GM12878 (cell line): ENCODE measurements around the gene RDH5.

Experiments
- CEBPZ ChIP-seq: fragments of 150-350 bp; IDR thresholded peaks from 2 replicates; pipeline ENCODE4 v1.6.1; 2016; ENCODE audit warnings: low read depth, low read length
- EP300 ChIP-seq, 2 experiments: fragments of 150-350 bp in 1 of 2; IDR thresholded peaks; 2 replicates each; pipeline ENCODE4 v1.6.1; 2011 to 2012; ENCODE audit warnings: low read depth in 2 of 2, low read length in 2 of 2, borderline replicate concordance in 1 of 2, improper control_type of control experiment in 1 of 2, inconsistent platforms in 1 of 2; ENCODE audit not compliant: control insufficient read depth in 1 of 2
- EZH2 ChIP-seq: IDR thresholded peaks from 2 replicates; pipeline ENCODE4 v1.6.1; 2012; ENCODE audit warnings: low read depth, mild to moderate bottlenecking, control low read depth, inconsistent platforms, low read length, borderline replicate concordance; ENCODE audit not compliant: control insufficient read depth
- IKZF1 ChIP-seq: fragments of 450-650 bp; conservative IDR thresholded peaks from 2 replicates; pipeline ENCODE4 v1.6.1; 2017; ENCODE audit warnings: antibody characterized with exemption, mild to moderate bottlenecking
- RCOR1 ChIP-seq: conservative IDR thresholded peaks from 2 replicates; pipeline ENCODE4 v1.6.1; 2012; ENCODE audit warnings: low read depth, low read length, improper control_type of control experiment
- SREBF1 ChIP-seq: IDR thresholded peaks from 2 replicates; pipeline ENCODE4 v1.6.1; 2012; ENCODE audit warnings: mild to moderate bottlenecking, low read length
- SREBF2 ChIP-seq: IDR thresholded peaks from 2 replicates; pipeline ENCODE4 v1.6.1; 2012; ENCODE audit warnings: mild to moderate bottlenecking, low read length
- SRF ChIP-seq, 2 experiments: IDR thresholded peaks; 2 replicates each; pipeline ENCODE4 v1.6.1; 2011; ENCODE audit warnings: low read depth in 2 of 2, low read length in 2 of 2, mild to moderate bottlenecking in 1 of 2, moderate library complexity in 1 of 2
- STAT1 ChIP-seq: fragments of 450-650 bp; conservative IDR thresholded peaks from 2 replicates; pipeline ENCODE4 v1.6.1; 2014; ENCODE audit warnings: antibody characterized with exemption, mild to moderate bottlenecking
- ZNF24 ChIP-seq: fragments of 450-650 bp; IDR thresholded peaks from 2 replicates; pipeline ENCODE4 v1.6.1; 2017; ENCODE audit warnings: antibody characterized with exemption, mild to moderate bottlenecking
- TF ChIP-seq, protein P1 (sequence below), 3 experiments: IDR thresholded peaks in 2 of 3; conservative IDR thresholded peaks in 1 of 3; 2 replicates each; pipeline ENCODE4 v1.5.1; 2011; ENCODE audit warnings: low read depth in 3 of 3, low read length in 3 of 3, mild to moderate bottlenecking in 3 of 3, control low read depth in 2 of 3, moderate library complexity in 2 of 3, inconsistent platforms in 1 of 3, mixed read lengths in 1 of 3; ENCODE audit not compliant: control insufficient read depth in 2 of 3, insufficient read depth in 1 of 3; ENCODE audit errors: extremely low read depth in 1 of 3
- TF ChIP-seq, protein P2 (sequence below): IDR thresholded peaks from 2 replicates; pipeline ENCODE4 v1.6.1; 2011; ENCODE audit warnings: low read depth, low read length, improper control_type of control experiment, borderline replicate concordance
- TF ChIP-seq, protein P3 (sequence below): fragments of 450-650 bp; IDR thresholded peaks from 2 replicates; pipeline ENCODE4 v1.6.1; 2016; ENCODE audit warnings: mild to moderate bottlenecking

DNA sequence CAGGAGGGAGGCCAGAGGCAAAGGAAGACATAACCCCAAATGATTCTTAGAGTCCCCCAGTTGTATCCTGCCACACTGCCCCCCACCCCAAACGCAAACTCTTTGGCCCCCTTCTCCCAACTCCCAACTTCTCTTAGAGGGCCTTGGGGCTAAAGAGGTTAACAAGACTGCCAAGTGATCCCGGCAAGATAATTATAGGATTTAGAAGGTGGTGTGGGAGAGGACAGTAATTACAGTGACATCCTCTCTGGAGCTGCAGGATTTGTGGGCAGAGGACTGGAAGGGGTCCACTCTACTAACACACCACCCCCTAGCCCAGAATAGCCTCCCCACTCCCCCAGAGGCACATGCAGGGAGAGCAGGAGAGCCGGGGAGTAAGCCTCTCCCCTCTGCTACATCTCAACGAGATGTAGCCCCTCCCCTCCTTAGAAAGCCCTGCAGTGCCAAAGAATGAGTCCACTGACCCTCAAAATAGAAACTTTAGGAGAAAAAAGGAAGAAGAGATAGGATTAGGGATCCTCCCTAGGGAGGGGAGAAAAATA, 17.5 kb downstream of the RDH5 start:
- TF ChIP-seq SREBF1 = no peak
- no peak for TF ChIP-seq IKZF1
- TF ChIP-seq EZH2 = no peak
- TF ChIP-seq, protein P1, sequence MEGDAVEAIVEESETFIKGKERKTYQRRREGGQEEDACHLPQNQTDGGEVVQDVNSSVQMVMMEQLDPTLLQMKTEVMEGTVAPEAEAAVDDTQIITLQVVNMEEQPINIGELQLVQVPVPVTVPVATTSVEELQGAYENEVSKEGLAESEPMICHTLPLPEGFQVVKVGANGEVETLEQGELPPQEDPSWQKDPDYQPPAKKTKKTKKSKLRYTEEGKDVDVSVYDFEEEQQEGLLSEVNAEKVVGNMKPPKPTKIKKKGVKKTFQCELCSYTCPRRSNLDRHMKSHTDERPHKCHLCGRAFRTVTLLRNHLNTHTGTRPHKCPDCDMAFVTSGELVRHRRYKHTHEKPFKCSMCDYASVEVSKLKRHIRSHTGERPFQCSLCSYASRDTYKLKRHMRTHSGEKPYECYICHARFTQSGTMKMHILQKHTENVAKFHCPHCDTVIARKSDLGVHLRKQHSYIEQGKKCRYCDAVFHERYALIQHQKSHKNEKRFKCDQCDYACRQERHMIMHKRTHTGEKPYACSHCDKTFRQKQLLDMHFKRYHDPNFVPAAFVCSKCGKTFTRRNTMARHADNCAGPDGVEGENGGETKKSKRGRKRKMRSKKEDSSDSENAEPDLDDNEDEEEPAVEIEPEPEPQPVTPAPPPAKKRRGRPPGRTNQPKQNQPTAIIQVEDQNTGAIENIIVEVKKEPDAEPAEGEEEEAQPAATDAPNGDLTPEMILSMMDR (IDR thresholded peaks at IDR 0.05 in 2 of 3, conservative IDR thresholded peaks at IDR 0.05 in 1 of 3; ENCODE audit: control insufficient read depth in 2 of 3, extremely low read depth in 1 of 3, insufficient read depth in 1 of 3, low read depth in 3 of 3, low read length in 3 of 3) = no peak
- TF ChIP-seq STAT1 = no peak
- TF ChIP-seq, protein P2, sequence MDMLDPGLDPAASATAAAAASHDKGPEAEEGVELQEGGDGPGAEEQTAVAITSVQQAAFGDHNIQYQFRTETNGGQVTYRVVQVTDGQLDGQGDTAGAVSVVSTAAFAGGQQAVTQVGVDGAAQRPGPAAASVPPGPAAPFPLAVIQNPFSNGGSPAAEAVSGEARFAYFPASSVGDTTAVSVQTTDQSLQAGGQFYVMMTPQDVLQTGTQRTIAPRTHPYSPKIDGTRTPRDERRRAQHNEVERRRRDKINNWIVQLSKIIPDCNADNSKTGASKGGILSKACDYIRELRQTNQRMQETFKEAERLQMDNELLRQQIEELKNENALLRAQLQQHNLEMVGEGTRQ = no peak
- no peak for TF ChIP-seq ZNF24
- no peak for TF ChIP-seq EP300 (IDR thresholded peaks at IDR 0.05; ENCODE audit: borderline replicate concordance in 1 of 2, control insufficient read depth in 1 of 2, low read depth in 2 of 2, low read length in 2 of 2)
- TF ChIP-seq CEBPZ = no peak
- no peak for TF ChIP-seq SREBF2
- no peak for TF ChIP-seq SRF (IDR thresholded peaks at IDR 0.05; ENCODE audit: low read depth in 2 of 2, low read length in 2 of 2)
- TF ChIP-seq RCOR1 = no peak
- TF ChIP-seq, protein P3, sequence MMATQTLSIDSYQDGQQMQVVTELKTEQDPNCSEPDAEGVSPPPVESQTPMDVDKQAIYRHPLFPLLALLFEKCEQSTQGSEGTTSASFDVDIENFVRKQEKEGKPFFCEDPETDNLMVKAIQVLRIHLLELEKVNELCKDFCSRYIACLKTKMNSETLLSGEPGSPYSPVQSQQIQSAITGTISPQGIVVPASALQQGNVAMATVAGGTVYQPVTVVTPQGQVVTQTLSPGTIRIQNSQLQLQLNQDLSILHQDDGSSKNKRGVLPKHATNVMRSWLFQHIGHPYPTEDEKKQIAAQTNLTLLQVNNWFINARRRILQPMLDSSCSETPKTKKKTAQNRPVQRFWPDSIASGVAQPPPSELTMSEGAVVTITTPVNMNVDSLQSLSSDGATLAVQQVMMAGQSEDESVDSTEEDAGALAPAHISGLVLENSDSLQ = no peak
